Ovary (tissue), 3 donors: ENCODE measurements around the gene SLC4A5.

Experiments
- POLR2A ChIP-seq: fragments of 450-650 bp; IDR thresholded peaks from one replicate; pipeline ENCODE4 v1.6.1; 2017; ENCODE audit warnings: antibody characterized with exemption, mild to moderate bottlenecking, moderate library complexity
- TF ChIP-seq, protein P1 (sequence below), 3 donors: fragments of 450-650 bp in 2 of 3; fragments of 200-600 bp in 1 of 3; IDR thresholded peaks; one replicate each; pipeline versions ENCODE4 v1.5.1 to v1.8.0; 2016 to 2022; ENCODE audit warnings: antibody characterized with exemption in 3 of 3, mild to moderate bottlenecking in 1 of 3
- donor health status: DM: no; HTN: no; CAD: no.

DNA sequence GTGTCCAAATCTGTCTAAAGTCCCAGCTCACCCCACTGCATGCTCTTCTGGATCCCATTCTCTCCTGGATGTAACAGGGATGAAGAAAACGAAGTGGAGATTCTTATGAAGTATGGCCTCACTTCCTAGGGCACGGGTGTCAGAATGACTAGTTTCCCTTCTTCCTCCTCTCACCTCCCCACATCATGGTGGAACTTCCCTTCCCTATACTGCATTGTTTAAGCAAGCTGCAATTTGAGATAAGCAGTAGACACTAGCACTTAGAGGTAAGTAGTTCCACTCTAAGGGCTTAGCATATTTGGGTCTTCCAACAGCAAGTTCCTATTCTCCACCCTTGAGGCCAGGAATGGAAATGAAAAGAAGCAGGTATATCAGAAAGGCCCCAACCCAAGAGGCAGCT is 29.7 kb downstream of the SLC4A5 start:
- TF ChIP-seq, protein P1, sequence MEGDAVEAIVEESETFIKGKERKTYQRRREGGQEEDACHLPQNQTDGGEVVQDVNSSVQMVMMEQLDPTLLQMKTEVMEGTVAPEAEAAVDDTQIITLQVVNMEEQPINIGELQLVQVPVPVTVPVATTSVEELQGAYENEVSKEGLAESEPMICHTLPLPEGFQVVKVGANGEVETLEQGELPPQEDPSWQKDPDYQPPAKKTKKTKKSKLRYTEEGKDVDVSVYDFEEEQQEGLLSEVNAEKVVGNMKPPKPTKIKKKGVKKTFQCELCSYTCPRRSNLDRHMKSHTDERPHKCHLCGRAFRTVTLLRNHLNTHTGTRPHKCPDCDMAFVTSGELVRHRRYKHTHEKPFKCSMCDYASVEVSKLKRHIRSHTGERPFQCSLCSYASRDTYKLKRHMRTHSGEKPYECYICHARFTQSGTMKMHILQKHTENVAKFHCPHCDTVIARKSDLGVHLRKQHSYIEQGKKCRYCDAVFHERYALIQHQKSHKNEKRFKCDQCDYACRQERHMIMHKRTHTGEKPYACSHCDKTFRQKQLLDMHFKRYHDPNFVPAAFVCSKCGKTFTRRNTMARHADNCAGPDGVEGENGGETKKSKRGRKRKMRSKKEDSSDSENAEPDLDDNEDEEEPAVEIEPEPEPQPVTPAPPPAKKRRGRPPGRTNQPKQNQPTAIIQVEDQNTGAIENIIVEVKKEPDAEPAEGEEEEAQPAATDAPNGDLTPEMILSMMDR (IDR thresholded peaks at IDR 0.05): no peak
- TF ChIP-seq POLR2A: no peak
